Prostate gland (tissue), 2 donors: Measurements from ENCODE around the gene COL4A6. TPM values are rescaled to one million over a fixed set of nuclear protein-coding genes. Genes with fewer than 3 reads are reported as not detected.

ENCODE experiments used
- DNase-seq: peaks from one replicate; pipeline ENCODE4 v3.0.0-alpha.2; 2019; ENCODE audit warnings: low spot score
- H3K27ac ChIP-seq, 2 donors: fragments of 200-600 bp; sonication (generic); 2 replicates each; pipeline ENCODE4 v1.5.1; 2017 to 2019
- H3K27me3 ChIP-seq: fragments of 200-600 bp; sonication (generic); replicated peaks from 2 replicates; pipeline ENCODE4 v1.5.1; 2019; ENCODE audit not compliant: insufficient read depth
- H3K36me3 ChIP-seq, 2 donors: fragments of 200-600 bp; sonication (generic); 1 replicate in 1 of 2; 2 replicates in 1 of 2; pipeline versions ENCODE4 v1.5.1 to v1.8.1; 2017 to 2019
- H3K4me1 ChIP-seq: fragments of 200-600 bp; sonication (generic); replicated peaks from 2 replicates; pipeline ENCODE4 v1.5.1; 2019
- H3K4me3 ChIP-seq, 2 donors: fragments of 200-600 bp; sonication (generic); 2 replicates each; pipeline ENCODE4 v1.5.1; 2017 to 2019
- H3K9me3 ChIP-seq: fragments of 200-600 bp; sonication (generic); 2 replicates; pipeline ENCODE4 v1.5.1; 2017
- CTCF ChIP-seq, 4 experiments: fragments of 200-600 bp in 2 of 4; fragments of 450-650 bp in 2 of 4; sonication (generic) in 2 of 4; IDR thresholded peaks; 1 replicate in 3 of 4; 2 replicates in 1 of 4; pipeline ENCODE4 v1.5.1; 2016 to 2019; ENCODE audit warnings: antibody characterized with exemption in 4 of 4, mild to moderate bottlenecking in 2 of 4, moderate library complexity in 2 of 4
- POLR2A ChIP-seq: fragments of 450-650 bp; IDR thresholded peaks from one replicate; pipeline ENCODE4 v1.6.1; 2016; ENCODE audit warnings: antibody characterized with exemption, mild to moderate bottlenecking
- POLR2AphosphoS5 ChIP-seq: sonication (generic); formaldehyde crosslinking; IDR thresholded peaks from one replicate; pipeline ENCODE4 v1.6.1; 2017; ENCODE audit warnings: antibody characterized with exemption
- WGBS: methylation state at CpG from one replicate; pipeline ENCODE4 v1.1.5; 2018; 5-methylcytosine and 5-hydroxymethylcytosine counted together
- intact Hi-C: fragments of 100-400 bp; cut with DNase I; formaldehyde crosslinking; loops from one replicate; pipeline ENCODE4 v1.14.2; 2022
- total RNA-seq, 2 donors: library from RNA; depleted of rRNA; stranded (reverse); fragments of >200 nt; gene quantifications; one replicate each; pipeline ENCODE4 v1.1.0, GENCODE V29; 2016

Gene COL4A6
- total RNA-seq, 2 donors from 2014 or later: 13.5 to 16.7 TPM

GRCh38 chrX:108245462-108245861 is 192.8 kb downstream of the COL4A6 start:
- Histone ChIP-seq H3K27me3 (no peaks in the 10 kb centered on the region), H3K9me3 (no peaks in the 10 kb centered on the region), H3K27ac (no peak overlapping the region), H3K4me1 (no peaks in the 10 kb centered on the region), H3K36me3 (no peaks in the 10 kb centered on the region), H3K4me3 (no peak overlapping the region)
- intact Hi-C loops: no loop called here
- 75% methylated on average over 5 of the region's 6 CpGs for WGBS
- no peak for TF ChIP-seq POLR2AphosphoS5
- no peak for TF ChIP-seq CTCF (IDR thresholded peaks at IDR 0.05)
- no peak for TF ChIP-seq POLR2A
- DNase-seq: no peak

GRCh38 chrX:108235986-108236385 is 202.2 kb downstream of the COL4A6 start:
- Histone ChIP-seq H3K27ac (no peak overlapping the region), H3K4me3 (no peak overlapping the region), H3K4me1 (no peaks in the 10 kb centered on the region), H3K36me3 (no peaks in the 10 kb centered on the region), H3K9me3 (no peaks in the 10 kb centered on the region), H3K27me3 (no peaks in the 10 kb centered on the region)
- WGBS: 39% methylated on average over 4 of the region's 4 CpGs
- intact Hi-C loops: no loop called here
- DNase-seq: peak; percentile 4
- TF ChIP-seq CTCF (IDR thresholded peaks at IDR 0.05) (no peak), POLR2AphosphoS5 (no peak), POLR2A (no peak)

- intact Hi-C loops: no loop called here
- TF ChIP-seq POLR2AphosphoS5: no peak
- H3K36me3 ChIP-seq: no peaks in the 10 kb centered on the region
- H3K27ac ChIP-seq: no peak overlapping the region
- no peaks in the 10 kb centered on the region for H3K4me1 ChIP-seq
- H3K9me3 ChIP-seq: no peaks in the 10 kb centered on the region
- H3K27me3 ChIP-seq: no peaks in the 10 kb centered on the region
- DNase-seq: no peak
- WGBS: 85% methylated on average over 1 of the region's 1 CpG
- H3K4me3 ChIP-seq: no peak overlapping the region
These were observed 207.6 kb downstream of the COL4A6 start for GRCh38 chrX:108230574-108230973.

- WGBS: 2% methylated on average over 11 of the region's 11 CpGs
- no peak overlapping the region for H3K4me3 ChIP-seq
- TF ChIP-seq POLR2A: no peak
- TF ChIP-seq CTCF (IDR thresholded peaks at IDR 0.05): peak in 3 of 4 experiments; percentile 44 to 61 (median 54)
- H3K27ac ChIP-seq: peak overlapping the region; percentile 22 to 31
- no peaks in the 10 kb centered on the region for H3K27me3 ChIP-seq
- no peaks in the 10 kb centered on the region for H3K9me3 ChIP-seq
- H3K36me3 ChIP-seq: no peaks in the 10 kb centered on the region
- no peaks in the 10 kb centered on the region for H3K4me1 ChIP-seq
- intact Hi-C loops: loop anchor here (5.0 to 10.0 kb wide), 4 partner anchors 50 to 310 kb away; no protein-coding TSS in a partner anchor
- DNase-seq: peak; percentile 22
These were observed 213.2 kb downstream of the COL4A6 start for GRCh38 chrX:108224727-108225621.

- Histone ChIP-seq H3K9me3 (no peaks in the 10 kb centered on the region), H3K4me1 (no peaks in the 10 kb centered on the region), H3K27me3 (no peaks in the 10 kb centered on the region), H3K4me3 (no peak overlapping the region), H3K27ac (peak overlapping the region in 1 of 2 donors; percentile 31), H3K36me3 (no peaks in the 10 kb centered on the region)
- no peak for TF ChIP-seq POLR2AphosphoS5
- no peak for TF ChIP-seq CTCF (IDR thresholded peaks at IDR 0.05)
- no peak for TF ChIP-seq POLR2A
- 46% methylated on average over 2 of the region's 2 CpGs for WGBS
- intact Hi-C loops: loop anchor here (5.0 to 10.0 kb wide), 4 partner anchors 51 to 311 kb away; no protein-coding TSS in a partner anchor
- DNase-seq: no peak
These were observed 214.0 kb downstream of the COL4A6 start for GRCh38 chrX:108224218-108224617.
